HepG2 (cell line): ENCODE results near the gene ZNF394. TPM values are rescaled to one million over a fixed set of nuclear protein-coding genes. Genes with fewer than 3 reads are reported as not detected.

Experiments
- ATF5 ChIP-seq: sonication (generic); formaldehyde crosslinking; IDR thresholded peaks from 2 replicates; pipeline ENCODE4 v1.4.0; 2020; ENCODE audit warnings: mild to moderate bottlenecking, low read depth, missing genetic modification reagents
- CHD4 ChIP-seq: fragments of 200-600 bp; sonication (generic); IDR thresholded peaks from 2 replicates; pipeline ENCODE4 v1.7.0; 2017; ENCODE audit warnings: mild to moderate bottlenecking, low read length, borderline replicate concordance
- EP300 ChIP-seq, 3 experiments: sonication (generic) in 1 of 3; formaldehyde crosslinking in 1 of 3; IDR thresholded peaks; 2 replicates each; pipeline versions ENCODE4 v1.5.1 to v1.6.1; 2011 to 2020; ENCODE audit warnings: low read depth in 2 of 3, low read length in 2 of 3, borderline replicate concordance in 1 of 3, improper control_type of control experiment in 1 of 3, mild to moderate bottlenecking in 1 of 3, missing genetic modification reagents in 1 of 3, moderate library complexity in 1 of 3
- FOXK1 ChIP-seq: sonication (generic); formaldehyde crosslinking; IDR thresholded peaks from 2 replicates; pipeline ENCODE4 v1.4.0; 2020; ENCODE audit warnings: low read depth, missing genetic modification reagents, borderline replicate concordance
- HBP1 ChIP-seq: IDR thresholded peaks from 2 replicates; pipeline ENCODE4 v1.6.1; 2016; ENCODE audit warnings: low read depth, control low read depth
- IKZF4 ChIP-seq: sonication (generic); formaldehyde crosslinking; IDR thresholded peaks from 2 replicates; pipeline ENCODE4 v1.5.1; 2020; ENCODE audit warnings: borderline replicate concordance, mild to moderate bottlenecking, low read depth, missing genetic modification reagents; ENCODE audit errors: not compliant biosample characterization
- MED13 ChIP-seq: sonication (generic); formaldehyde crosslinking; IDR thresholded peaks from 2 replicates; pipeline ENCODE4 v1.5.0; 2020; ENCODE audit warnings: missing genetic modification reagents
- MXI1 ChIP-seq: IDR thresholded peaks from 3 replicates; pipeline ENCODE4 v1.6.1; 2012; ENCODE audit warnings: low read depth, low read length, inconsistent platforms, borderline replicate concordance
- RAD21 ChIP-seq: fragments of 450-650 bp; formaldehyde crosslinking; IDR thresholded peaks from 2 replicates; pipeline ENCODE4 v1.5.0; 2020; ENCODE audit warnings: mild to moderate bottlenecking
- SMARCE1 ChIP-seq: fragments of 450-650 bp; IDR thresholded peaks from 2 replicates; pipeline ENCODE4 v1.6.1; 2017; ENCODE audit warnings: borderline replicate concordance
- SP1 ChIP-seq, 2 experiments: fragments of 450-650 bp in 1 of 2; sonication (generic) in 1 of 2; formaldehyde crosslinking in 1 of 2; IDR thresholded peaks; 2 replicates each; pipeline versions ENCODE4 v1.4.0 to v1.6.1; 2016 to 2020; ENCODE audit warnings: missing genetic modification reagents in 1 of 2
- ZFP91 ChIP-seq: sonication (generic); formaldehyde crosslinking; IDR thresholded peaks from 2 replicates; pipeline ENCODE4 v1.9.0; 2022; ENCODE audit warnings: missing genetic modification reagents, mild to moderate bottlenecking, borderline replicate concordance
- ZNF234 ChIP-seq: sonication (generic); formaldehyde crosslinking; conservative IDR thresholded peaks from 2 replicates; pipeline ENCODE4 v1.5.1; 2020; ENCODE audit warnings: mild to moderate bottlenecking, missing genetic modification reagents
- ZNF264 ChIP-seq: sonication (generic); formaldehyde crosslinking; IDR thresholded peaks from 2 replicates; pipeline ENCODE4 v1.4.0; 2020; ENCODE audit warnings: missing genetic modification reagents
- ZNF335 ChIP-seq: sonication (generic); formaldehyde crosslinking; IDR thresholded peaks from 2 replicates; pipeline ENCODE4 v1.4.0; 2020; ENCODE audit warnings: missing genetic modification reagents
- ZNF382 ChIP-seq: sonication (generic); formaldehyde crosslinking; IDR thresholded peaks from 2 replicates; pipeline ENCODE4 v1.5.0; 2020; ENCODE audit warnings: missing genetic modification reagents, mild to moderate bottlenecking, borderline replicate concordance
- ZNF788 ChIP-seq: sonication (generic); formaldehyde crosslinking; IDR thresholded peaks from 2 replicates; pipeline ENCODE4 v1.5.0; 2020; ENCODE audit warnings: mild to moderate bottlenecking, missing genetic modification reagents, borderline replicate concordance
- ZSCAN12 ChIP-seq: sonication (generic); formaldehyde crosslinking; IDR thresholded peaks from 2 replicates; pipeline ENCODE4 v1.9.0; 2021; ENCODE audit warnings: mild to moderate bottlenecking, missing genetic modification reagents
- polyA plus RNA-seq, 8 experiments: library from polyadenylated mRNA; depleted of rRNA in 3 of 8; stranded (reverse) in 7 of 8; unstranded in 1 of 8; fragments of >200 nt; fragmentation: Illumina TruSeq in 4 of 8; extraction: Trizol in 4 of 8; gene quantifications; 2 replicates each; pipeline versions ENCODE4 v1.2.1 to v1.2.3, GENCODE V29; 2011 to 2016; ENCODE audit warnings: low read depth in 4 of 8, missing spikeins in 1 of 8, mixed read lengths in 1 of 8; ENCODE audit not compliant: insufficient read depth in 1 of 8
- total RNA-seq, 5 experiments: library from RNA; depleted of rRNA; stranded (reverse); fragments of >200 nt; fragmentation: Illumina TruSeq; extraction: Trizol; gene quantifications; 2 replicates each; pipeline ENCODE4 v1.2.3, GENCODE V29; 2016; ENCODE audit warnings: low read depth in 1 of 5
- TF ChIP-seq, protein P1 (sequence below): sonication (generic); formaldehyde crosslinking; IDR thresholded peaks from 2 replicates; pipeline ENCODE4 v1.5.0; 2020; ENCODE audit warnings: mild to moderate bottlenecking, missing genetic modification reagents

Gene ZNF394
- total and polyA plus RNA-seq, 2 of the 13 experiments (the other 11 are each of a cell fraction or from before 2014, with no cell fraction given) = 7.8 to 19.6 TPM

DNA sequence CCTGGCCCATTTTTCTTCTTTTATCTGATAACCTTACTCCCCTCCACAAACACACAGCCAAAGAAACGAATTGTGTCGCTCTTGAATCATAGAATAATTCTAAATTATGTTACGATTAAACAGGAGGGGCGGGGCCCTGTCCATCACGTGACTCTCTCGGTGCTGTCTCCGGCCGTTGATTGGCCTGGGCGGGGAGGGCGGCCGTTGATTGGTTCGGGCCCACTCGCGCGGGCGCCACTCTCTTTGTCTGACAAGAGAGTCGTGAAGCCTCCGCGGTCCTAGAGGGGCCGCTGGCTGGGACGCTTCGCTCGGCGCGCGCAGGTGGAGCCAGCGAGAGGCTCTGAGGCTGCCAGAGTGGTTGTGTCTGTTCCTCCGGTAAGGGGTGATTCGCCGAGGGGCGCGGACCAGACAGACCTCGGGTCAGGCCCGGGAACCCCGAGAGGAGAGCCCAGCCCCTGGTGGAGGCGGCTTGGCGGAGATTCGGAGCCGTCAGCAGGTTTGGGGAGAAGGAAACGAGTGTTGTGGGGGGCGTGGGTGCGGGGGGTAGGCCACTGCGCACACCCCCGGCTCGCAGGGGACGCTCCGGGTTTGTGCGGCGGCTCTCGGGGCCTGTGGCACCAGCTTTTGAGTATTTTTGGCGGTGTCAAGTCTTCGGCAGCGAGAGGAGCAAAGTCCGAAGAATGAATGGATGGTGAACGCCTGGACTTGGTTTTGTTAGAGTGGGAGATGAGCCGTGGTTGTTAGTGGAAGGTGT, 27.3 kb downstream of the ZNF394 start, which contains the start of gene ZNF789 (continued):
- TF ChIP-seq ZSCAN12 (peak; percentile 56; the same call in 1 of the 2 replicates), CHD4 (no peak), ATF5 (CRISPR knock-in tag) (no peak), MED13 (CRISPR knock-in tag) (no peak; the same call in 1 of the 2 replicates), MXI1 (peak; percentile 51; the same call in 1 of the 3 replicates), ZFP91 (CRISPR knock-in tag) (peak; percentile 78; the same call in 1 of the 2 replicates), EP300 (IDR thresholded peaks at IDR 0.05; ENCODE audit: low read depth in 2 of 2, low read length in 2 of 2) (peak in 1 of 2 experiments; percentile 17; a peak in 1 of 4 replicates), EP300 (CRISPR knock-in tag; IDR thresholded peaks at IDR 0.05; ENCODE audit: borderline replicate concordance) (no peak), ZNF264 (CRISPR knock-in tag) (no peak), SMARCE1 (no peak), SP1 (IDR thresholded peaks at IDR 0.05) (no peak), SP1 (CRISPR knock-in tag; IDR thresholded peaks at IDR 0.05) (peak; percentile 63), ZNF788 (CRISPR knock-in tag) (peak; percentile 74; the same call in 1 of the 2 replicates), ZNF234 (CRISPR knock-in tag) (no peak), IKZF4 (CRISPR knock-in tag) (no peak), FOXK1 (0 out of 2 replicates have a peak, but pooled peaks have one; percentile 27), HBP1 (CRISPR knock-in tag) (peak; percentile 85), ZNF382 (no peak), ZNF335 (CRISPR knock-in tag) (no peak), RAD21 (CRISPR knock-in tag) (no peak)
- TF ChIP-seq, protein P1, sequence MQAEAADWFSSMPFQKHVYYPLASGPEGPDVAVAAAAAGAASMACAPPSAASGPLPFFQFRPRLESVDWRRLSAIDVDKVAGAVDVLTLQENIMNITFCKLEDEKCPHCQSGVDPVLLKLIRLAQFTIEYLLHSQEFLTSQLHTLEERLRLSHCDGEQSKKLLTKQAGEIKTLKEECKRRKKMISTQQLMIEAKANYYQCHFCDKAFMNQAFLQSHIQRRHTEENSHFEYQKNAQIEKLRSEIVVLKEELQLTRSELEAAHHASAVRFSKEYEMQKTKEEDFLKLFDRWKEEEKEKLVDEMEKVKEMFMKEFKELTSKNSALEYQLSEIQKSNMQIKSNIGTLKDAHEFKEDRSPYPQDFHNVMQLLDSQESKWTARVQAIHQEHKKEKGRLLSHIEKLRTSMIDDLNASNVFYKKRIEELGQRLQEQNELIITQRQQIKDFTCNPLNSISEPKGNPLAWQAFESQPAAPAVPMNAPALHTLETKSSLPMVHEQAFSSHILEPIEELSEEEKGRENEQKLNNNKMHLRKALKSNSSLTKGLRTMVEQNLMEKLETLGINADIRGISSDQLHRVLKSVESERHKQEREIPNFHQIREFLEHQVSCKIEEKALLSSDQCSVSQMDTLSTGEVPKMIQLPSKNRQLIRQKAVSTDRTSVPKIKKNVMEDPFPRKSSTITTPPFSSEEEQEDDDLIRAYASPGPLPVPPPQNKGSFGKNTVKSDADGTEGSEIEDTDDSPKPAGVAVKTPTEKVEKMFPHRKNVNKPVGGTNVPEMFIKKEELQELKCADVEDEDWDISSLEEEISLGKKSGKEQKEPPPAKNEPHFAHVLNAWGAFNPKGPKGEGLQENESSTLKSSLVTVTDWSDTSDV = no peak; the same call in 1 of the 2 replicates
